Keratinocyte (primary cell): ENCODE measurements around the gene SCFD2. TPM values are rescaled to one million over a fixed set of nuclear protein-coding genes. Genes with fewer than 3 reads are reported as not detected.

Source experiments
- DNase-seq: peaks from one replicate; pipeline ENCODE4 v3.0.0-alpha.2; 2011; ENCODE audit warnings: low read depth, missing footprints, low spot score
- FAIRE-seq: peaks from 2 replicates; lab custom pipeline; 2011; peaks lifted over from hg19 to GRCh38; lab: Jason Lieb, UNC
- H2AFZ ChIP-seq: 2 replicates; pipeline ENCODE4 v1.6.0; 2012; ENCODE audit warnings: low read length, control low read depth, inconsistent platforms; ENCODE audit not compliant: control insufficient read depth
- H3K27ac ChIP-seq: 2 replicates; pipeline ENCODE4 v1.5.1; 2011; ENCODE audit warnings: low read length; ENCODE audit not compliant: control insufficient read depth, insufficient read depth
- H3K27me3 ChIP-seq: 3 replicates; pipeline ENCODE4 v1.6.0; 2011; ENCODE audit warnings: low read length; ENCODE audit not compliant: control insufficient read depth, insufficient read depth; ENCODE audit errors: extremely low read depth
- H3K36me3 ChIP-seq, 2 experiments: 2 replicates in 1 of 2; 3 replicates in 1 of 2; pipeline ENCODE4 v1.5.1; 2011; ENCODE audit warnings: low read length in 2 of 2, mild to moderate bottlenecking in 1 of 2; ENCODE audit not compliant: control insufficient read depth in 2 of 2, insufficient read depth in 2 of 2; ENCODE audit errors: extremely low read depth in 1 of 2
- H3K4me1 ChIP-seq: 3 replicates; pipeline ENCODE4 v1.5.1; 2011; ENCODE audit warnings: low read length; ENCODE audit not compliant: control insufficient read depth, insufficient read depth; ENCODE audit errors: extremely low read depth
- H3K4me2 ChIP-seq: 3 replicates; pipeline ENCODE4 v1.6.0; 2011; ENCODE audit warnings: low read depth, low read length; ENCODE audit not compliant: control insufficient read depth, insufficient read depth; ENCODE audit errors: extremely low read depth
- H3K4me3 ChIP-seq, 3 experiments: fragments of 200-600 bp in 1 of 3; sonication (generic) in 1 of 3; 2 replicates in 2 of 3; 3 replicates in 1 of 3; pipeline ENCODE4 v1.5.1; 2011 to 2016; ENCODE audit warnings: low read length in 3 of 3, mild to moderate bottlenecking in 3 of 3, control low read depth in 2 of 3, inconsistent platforms in 1 of 3, low read depth in 1 of 3, mixed read lengths in 1 of 3, mixed run types in 1 of 3, moderate library complexity in 1 of 3; ENCODE audit not compliant: control insufficient read depth in 2 of 3, insufficient read depth in 2 of 3; ENCODE audit errors: extremely low read depth in 1 of 3
- H3K79me2 ChIP-seq: 2 replicates; pipeline ENCODE4 v1.6.0; 2012; ENCODE audit warnings: low read length; ENCODE audit not compliant: control insufficient read depth, insufficient read depth
- H3K9ac ChIP-seq: 3 replicates; pipeline ENCODE4 v1.6.0; 2011; ENCODE audit warnings: low read length; ENCODE audit not compliant: control insufficient read depth, insufficient read depth; ENCODE audit errors: extremely low read depth
- H3K9me1 ChIP-seq: 3 replicates; pipeline ENCODE4 v1.6.0; 2011; ENCODE audit warnings: low read length; ENCODE audit not compliant: control insufficient read depth, insufficient read depth; ENCODE audit errors: extremely low read depth
- H3K9me3 ChIP-seq: 2 replicates; pipeline ENCODE4 v1.5.1; 2012; ENCODE audit warnings: low read depth, low read length; ENCODE audit not compliant: control insufficient read depth
- H4K20me1 ChIP-seq: 3 replicates; pipeline ENCODE4 v1.6.0; 2011; ENCODE audit warnings: low read length; ENCODE audit not compliant: control insufficient read depth, insufficient read depth; ENCODE audit errors: extremely low read depth
- CTCF ChIP-seq, 3 experiments: IDR thresholded peaks in 1 of 3; conservative IDR thresholded peaks in 1 of 3; optimal IDR thresholded peaks in 1 of 3; 2 replicates in 2 of 3; 3 replicates in 1 of 3; pipeline versions ENCODE3 to v1.5.1; 2011; ENCODE audit warnings: low read length in 3 of 3, mild to moderate bottlenecking in 3 of 3, moderate library complexity in 2 of 3, control low read depth in 1 of 3, inconsistent platforms in 1 of 3; ENCODE audit not compliant: insufficient read depth in 2 of 3; ENCODE audit errors: extremely low read depth in 1 of 3
- EZH2 ChIP-seq: IDR thresholded peaks from one replicate; pipeline ENCODE4 v1.6.1; 2012; ENCODE audit warnings: inconsistent platforms, mild to moderate bottlenecking, low read length, moderate library complexity
- dilution Hi-C: fragments of 300-500 bp; cut with MboI; formaldehyde crosslinking; loops from one replicate; pipeline ENCODE4 v1.7.0; 2020; ENCODE audit warnings: low sequenced_read_pairs; ENCODE audit not compliant: extremely low pct_ligation_motif_present
- polyA plus RNA-seq, 5 experiments: library from polyadenylated mRNA; depleted of rRNA in 3 of 5; stranded (reverse) in 3 of 5; stranded (forward) in 1 of 5; unstranded in 1 of 5; fragments of >200 nt; gene quantifications; 1 replicate in 1 of 5; 2 replicates in 3 of 5; 3 replicates in 1 of 5; pipeline versions ENCODE4 v1.2.1 to v1.2.3, GENCODE V29; 2011 to 2012; ENCODE audit warnings: missing spikeins in 2 of 5, low read depth in 1 of 5, low replicate concordance in 1 of 5

The SCFD2 gene
- polyA plus RNA-seq, 1 donor (not counting 4 experiments of a cell fraction or from before 2014, with no cell fraction given), result 13.9 TPM

DNA sequence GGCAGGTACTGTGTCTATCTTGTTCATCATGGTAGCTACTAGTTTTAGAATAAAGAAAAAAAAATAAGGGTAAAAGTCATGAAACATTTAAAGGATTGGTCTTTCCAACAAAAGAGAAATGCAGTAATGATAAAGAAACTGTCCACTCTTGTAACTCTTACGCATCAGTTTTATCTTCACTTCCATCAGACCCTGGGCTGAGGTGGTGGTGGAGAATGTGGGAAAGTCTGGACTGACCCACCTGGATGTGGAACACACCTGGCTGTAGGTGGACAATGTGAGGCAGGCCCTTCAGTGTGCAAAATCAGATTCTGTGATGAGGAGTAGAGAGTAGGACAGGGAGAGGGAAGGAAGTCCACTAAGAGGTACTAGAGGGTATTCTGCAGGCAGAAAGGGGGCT, 375.2 kb downstream of the SCFD2 start:
- TF ChIP-seq EZH2, result no peak
- no peaks in the 10 kb centered on the region for H3K27me3 ChIP-seq
- dilution Hi-C loops, result no loop called here
- no peaks in the 10 kb centered on the region for H3K79me2 ChIP-seq
- no peaks in the 10 kb centered on the region for H3K9me1 ChIP-seq
- H2AFZ ChIP-seq, result no peak overlapping the region
- no peak overlapping the region for H3K4me2 ChIP-seq
- no peak overlapping the region for H3K9ac ChIP-seq
- DNase-seq, result no peak
- no peak for FAIRE-seq
- no peaks in the 10 kb centered on the region for H4K20me1 ChIP-seq
- H3K27ac ChIP-seq, result no peak overlapping the region
- H3K4me3 ChIP-seq, result no peak overlapping the region
- H3K9me3 ChIP-seq, result no peaks in the 10 kb centered on the region
- H3K36me3 ChIP-seq, result no peaks in the 10 kb centered on the region
- peaks cover 5% of the 10 kb centered on the region for H3K4me1 ChIP-seq

- H3K4me1 ChIP-seq, result peaks cover 5% of the 10 kb centered on the region
- no peak overlapping the region for H3K9ac ChIP-seq
- no peaks in the 10 kb centered on the region for H3K79me2 ChIP-seq
- dilution Hi-C loops, result no loop called here
- no peak overlapping the region for H3K27ac ChIP-seq
- H4K20me1 ChIP-seq, result no peaks in the 10 kb centered on the region
- H3K4me3 ChIP-seq, result no peak overlapping the region
- DNase-seq, result no peak
- no peaks in the 10 kb centered on the region for H3K36me3 ChIP-seq
- H3K27me3 ChIP-seq, result no peaks in the 10 kb centered on the region
- H3K9me3 ChIP-seq, result no peaks in the 10 kb centered on the region
- H3K4me2 ChIP-seq, result no peak overlapping the region
- H3K9me1 ChIP-seq, result no peaks in the 10 kb centered on the region
- TF ChIP-seq EZH2 (no peak), CTCF (optimal IDR thresholded peaks at IDR 0.05 in 1 of 3, IDR thresholded peaks at IDR 0.05 in 1 of 3, conservative IDR thresholded peaks at IDR 0.05 in 1 of 3; ENCODE audit: extremely low read depth in 1 of 3, insufficient read depth in 2 of 3, low read length in 3 of 3) (no peak)
- FAIRE-seq, result no peak
- no peak overlapping the region for H2AFZ ChIP-seq
Observed at GRCh38 chr4:52989865-52990264, 376.0 kb downstream of the SCFD2 start.

- no peak for FAIRE-seq
- Histone ChIP-seq H3K27me3 (no peaks in the 10 kb centered on the region), H3K4me1 (peaks cover 8% of the 10 kb centered on the region), H4K20me1 (no peaks in the 10 kb centered on the region), H3K4me3 (no peak overlapping the region), H3K27ac (no peak overlapping the region), H3K4me2 (no peak overlapping the region), H3K79me2 (no peaks in the 10 kb centered on the region), H3K9ac (no peak overlapping the region), H3K36me3 (no peaks in the 10 kb centered on the region), H3K9me3 (no peaks in the 10 kb centered on the region), H3K9me1 (no peaks in the 10 kb centered on the region), H2AFZ (no peak overlapping the region)
- TF ChIP-seq CTCF (optimal IDR thresholded peaks at IDR 0.05 in 1 of 3, IDR thresholded peaks at IDR 0.05 in 1 of 3, conservative IDR thresholded peaks at IDR 0.05 in 1 of 3; ENCODE audit: extremely low read depth in 1 of 3, insufficient read depth in 2 of 3, low read length in 3 of 3), result no peak
- no peak for TF ChIP-seq EZH2
- DNase-seq, result no peak
- dilution Hi-C loops, result no loop called here
Observed at GRCh38 chr4:52987392-52988056, 378.3 kb downstream of the SCFD2 start.
